HG03025 (cell line): ENCODE results near the gene PLCD3.
"Not testable (repeated sequence)": the region's sequence is repeated elsewhere in the genome, so short reads cannot be mapped to it uniquely, and the experiment has no call there.

Experiments used
- ATAC-seq: cut with Tn5 transposase; IDR thresholded peaks from one replicate; pipeline ENCODE4 v1.9.1; 2021; ENCODE audit warnings: mild to moderate bottlenecking, moderate library complexity; ENCODE audit not compliant: unreplicated experiment, low FRiP score

PLCD3 gene

DNA sequence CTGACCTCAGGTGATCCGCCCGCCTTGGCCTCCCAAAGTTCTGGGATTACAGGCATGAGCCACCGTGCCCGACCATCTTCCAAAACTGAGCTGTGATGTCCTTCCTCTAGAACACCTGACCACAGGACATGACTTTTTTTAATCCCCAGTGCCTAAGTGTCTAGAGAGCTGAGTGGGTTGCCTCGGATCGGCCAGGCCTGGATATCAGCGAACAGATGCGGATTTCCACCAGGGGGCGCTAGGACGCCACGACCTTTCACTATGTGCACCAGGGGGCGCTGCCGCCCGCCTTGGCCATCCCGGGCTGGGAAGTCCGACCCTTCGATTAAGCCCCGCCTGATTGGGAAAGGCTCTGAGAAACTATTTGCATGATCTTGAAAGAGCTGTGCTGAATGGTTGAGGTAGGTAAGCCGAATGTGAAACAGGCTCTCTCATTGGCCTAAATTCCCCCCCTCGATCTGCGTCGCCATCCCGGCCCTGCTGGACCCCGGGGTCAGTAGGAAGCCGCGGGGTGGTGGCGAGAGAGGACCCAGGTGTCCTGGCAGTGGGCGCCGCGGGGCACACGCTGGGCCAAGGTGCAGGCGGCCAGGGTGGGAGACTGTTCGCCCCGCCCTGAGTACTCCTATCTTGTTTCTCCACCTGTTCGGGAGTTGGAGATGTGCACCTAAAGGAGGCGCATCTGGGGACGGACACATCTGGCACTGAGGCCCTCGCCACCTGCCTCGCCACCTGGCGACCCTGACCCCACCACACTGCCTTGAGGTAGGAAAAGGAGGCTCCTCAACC, 3.1 kb upstream of the PLCD3 start, which contains the start of gene ACBD4:
Gene ACBD4, plus strand, starts transcription at position 496 of the 786 bp plus-strand sequence. CDS start 458 bp downstream, outside the sequence.
- peak; percentile 66 for ATAC-seq

DNA sequence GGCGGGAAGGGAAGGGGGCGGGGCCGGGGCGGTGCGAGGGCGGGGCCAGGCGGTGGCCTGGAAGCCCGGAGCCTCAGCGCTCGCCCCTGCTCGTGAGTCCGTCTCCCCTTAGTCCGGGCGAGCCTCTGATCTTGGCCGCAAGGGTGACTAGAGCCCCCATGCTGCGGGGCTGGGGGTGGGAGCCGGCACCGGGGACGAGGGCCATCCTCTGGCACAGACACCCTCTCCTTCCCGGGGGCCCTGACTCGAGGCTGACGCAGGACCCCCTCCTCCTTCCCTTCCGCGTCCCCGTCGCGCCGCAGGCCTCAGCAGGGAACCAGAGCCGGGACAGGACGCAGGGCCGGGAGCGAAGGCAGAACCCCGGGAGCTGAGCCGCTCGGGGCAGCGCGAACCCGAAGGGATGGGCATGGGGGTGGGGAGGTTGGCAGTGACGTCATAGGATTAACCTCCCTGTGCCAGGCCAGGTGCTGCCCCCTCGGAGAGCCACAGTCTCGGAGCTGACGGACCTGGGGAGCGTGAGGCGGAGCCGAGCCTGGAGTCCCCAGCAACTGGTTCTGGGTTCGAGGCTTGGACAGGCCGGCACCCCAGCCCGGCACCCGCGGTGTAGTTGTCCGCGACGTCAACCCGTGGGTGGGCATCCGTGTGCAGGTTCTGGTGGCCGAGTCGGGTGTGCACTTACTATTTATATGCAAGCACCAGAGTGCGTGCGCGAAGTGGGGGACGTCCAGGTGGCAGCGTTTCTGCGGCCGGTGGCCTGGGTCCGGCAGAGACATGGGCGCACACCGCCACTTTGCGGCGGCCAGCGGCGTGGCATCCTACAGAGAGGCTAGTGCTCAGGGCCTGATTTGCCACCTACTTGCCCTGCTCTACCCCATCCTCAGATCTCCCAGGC, 503 bp upstream of the PLCD3 start:
- no peak for ATAC-seq

DNA sequence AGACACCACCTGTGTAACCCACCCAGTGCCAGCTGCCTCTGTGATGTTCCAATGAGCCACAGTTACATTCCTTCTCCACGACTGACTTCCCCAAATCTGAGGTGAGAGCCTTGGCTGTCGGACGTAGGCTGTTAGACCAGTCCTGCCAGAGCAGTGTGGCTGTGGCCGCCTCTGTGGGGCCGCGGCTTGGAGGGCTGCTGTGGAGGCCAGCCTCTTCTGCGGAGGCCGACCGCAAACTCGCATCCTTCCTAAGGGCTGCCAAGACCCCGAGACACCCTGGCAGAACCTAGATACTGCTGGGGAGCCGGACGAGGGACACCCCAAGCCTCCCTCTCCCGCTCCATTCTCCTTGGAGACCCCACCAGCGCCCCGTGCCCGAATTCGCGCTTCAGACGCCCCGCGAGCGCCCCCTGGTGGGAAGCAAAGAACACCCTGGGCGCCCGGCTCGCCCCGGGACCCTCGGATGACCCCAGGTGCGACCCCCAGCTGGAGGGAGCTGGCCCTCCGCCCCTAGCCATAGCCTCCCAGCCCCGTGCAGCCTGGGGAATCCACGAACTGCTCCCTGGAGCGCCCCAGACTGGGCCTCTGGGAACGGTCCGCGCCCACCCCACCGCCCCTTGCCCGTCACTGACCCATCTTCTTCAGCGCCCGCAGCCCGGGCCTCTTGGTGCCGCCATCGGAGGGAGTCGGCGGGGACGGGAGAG, 547 bp downstream of the PLCD3 start:
- ATAC-seq: no peak

DNA sequence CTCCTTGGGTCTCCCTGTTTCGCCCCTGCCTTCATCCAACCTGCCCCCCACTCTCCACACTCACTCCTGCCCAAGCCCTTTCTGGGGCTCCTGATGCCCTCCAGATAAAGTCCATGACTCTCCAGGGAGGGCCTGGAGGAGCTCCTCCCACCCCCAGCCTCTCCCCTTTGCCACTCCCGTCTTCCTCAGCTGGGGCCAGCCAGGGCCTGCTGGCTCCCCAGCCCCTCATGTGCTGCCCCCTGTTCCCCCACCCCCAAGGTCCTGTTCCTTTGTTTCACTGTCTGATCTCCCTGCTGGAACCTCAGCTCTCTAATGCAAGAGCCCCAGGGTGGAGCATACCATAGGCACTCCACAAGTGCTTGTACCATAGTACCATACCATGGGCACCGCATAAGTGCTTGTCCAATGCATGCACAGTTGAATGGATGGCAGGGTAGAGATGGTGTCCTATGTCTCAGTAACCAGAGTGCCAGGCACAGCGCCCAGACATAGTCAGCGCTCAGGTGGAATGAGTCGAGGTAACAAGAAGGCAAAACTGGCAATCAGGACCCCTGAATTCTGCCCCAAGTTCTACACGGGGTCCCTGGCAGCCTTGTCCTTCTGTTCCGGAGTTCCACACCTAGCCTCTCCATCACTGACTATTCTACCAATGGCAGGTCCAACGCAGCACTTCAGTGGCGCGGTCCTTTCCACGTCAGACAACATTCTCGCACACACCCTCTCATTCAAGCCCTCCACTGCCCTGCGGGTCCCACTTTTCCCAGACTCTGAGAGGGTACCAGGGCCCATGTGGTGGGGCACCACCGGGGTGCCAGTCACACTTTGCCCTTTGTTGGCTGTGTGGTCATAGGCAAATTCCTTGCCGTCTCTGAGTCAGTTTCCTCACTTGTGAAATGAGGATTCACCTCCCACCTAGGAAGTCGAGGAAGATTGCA, 1.4 kb downstream of the PLCD3 start:
- ATAC-seq: no peak

DNA sequence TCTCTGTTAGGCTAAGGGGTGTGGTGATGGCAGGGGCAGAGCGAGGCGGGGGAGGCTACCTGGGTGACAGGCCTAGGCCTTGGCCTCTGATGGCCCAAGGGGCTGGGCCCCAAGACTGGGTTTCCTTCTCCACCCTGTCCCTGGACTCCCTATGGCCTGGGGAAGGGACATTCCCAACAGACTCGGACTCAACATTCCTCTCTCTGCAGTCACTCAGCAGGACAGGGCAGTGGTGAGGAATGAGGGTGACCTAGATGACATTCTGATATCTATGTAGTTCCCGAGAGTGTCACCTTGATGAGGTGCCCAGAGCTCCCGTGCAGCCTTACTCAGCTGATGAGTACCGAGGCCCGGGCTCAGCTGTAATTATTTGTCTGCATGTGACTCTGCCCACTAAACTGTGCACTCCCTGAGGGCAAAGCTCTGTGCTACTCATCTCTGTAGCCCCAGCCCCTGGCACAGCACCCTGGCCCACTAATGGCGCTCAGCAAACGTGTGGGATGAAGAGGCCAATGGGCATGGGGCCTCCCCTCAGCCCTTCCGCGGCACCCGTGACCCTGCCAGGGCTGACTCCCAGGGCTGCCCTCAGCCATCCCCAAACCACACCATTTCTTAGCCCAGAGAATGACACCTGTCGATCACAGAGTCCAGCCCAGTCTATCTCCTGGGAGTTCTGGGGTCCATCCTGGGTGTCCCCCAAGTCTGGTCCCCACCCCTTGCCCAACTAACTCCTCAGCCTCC, 2.2 kb downstream of the PLCD3 start:
- ATAC-seq: no peak

DNA sequence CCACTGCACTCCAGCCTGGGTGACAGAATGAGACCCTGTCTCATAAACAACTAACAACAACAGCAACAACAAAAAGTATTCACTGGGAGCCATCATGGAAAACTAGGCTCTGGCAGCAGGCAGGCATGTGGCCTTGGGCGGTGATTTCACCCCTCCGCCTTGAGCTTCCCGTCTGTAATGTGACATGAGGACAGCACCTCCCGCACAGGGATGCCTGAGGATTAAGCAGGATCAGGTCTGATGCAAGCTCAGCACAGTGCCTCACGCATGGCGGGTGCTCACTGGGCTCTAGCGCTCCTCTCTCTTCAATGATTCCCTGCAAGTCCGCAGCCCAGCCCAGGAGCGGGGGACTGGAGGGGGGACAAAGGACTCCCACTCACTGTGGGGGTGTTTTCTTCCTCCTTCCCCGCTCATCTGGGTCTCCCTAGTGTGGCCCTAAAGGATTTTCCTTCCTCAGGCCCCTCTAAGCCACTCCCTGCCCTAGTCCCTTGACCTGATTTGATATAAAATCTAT, 2.8 kb downstream of the PLCD3 start:
- ATAC-seq: no peak

DNA sequence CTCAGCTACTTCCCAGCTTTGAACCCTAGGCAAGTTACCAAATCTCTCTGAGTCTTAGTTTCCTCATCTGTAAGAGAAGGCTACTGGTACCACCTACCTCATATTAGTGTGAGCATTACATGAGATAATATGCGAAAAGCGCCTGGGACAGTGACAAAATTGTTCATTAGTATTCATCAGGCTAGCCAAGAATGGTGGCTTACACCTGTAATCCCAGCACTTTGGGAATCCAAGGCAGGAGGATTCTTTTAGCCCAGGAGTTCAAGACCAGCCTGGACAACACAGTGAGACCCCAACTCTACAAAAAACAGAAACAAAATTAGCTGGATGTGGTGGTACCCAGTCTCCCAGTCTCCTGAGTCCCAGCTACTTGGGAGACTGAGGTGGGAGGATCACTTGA, 3.3 kb downstream of the PLCD3 start:
- ATAC-seq: no peak

DNA sequence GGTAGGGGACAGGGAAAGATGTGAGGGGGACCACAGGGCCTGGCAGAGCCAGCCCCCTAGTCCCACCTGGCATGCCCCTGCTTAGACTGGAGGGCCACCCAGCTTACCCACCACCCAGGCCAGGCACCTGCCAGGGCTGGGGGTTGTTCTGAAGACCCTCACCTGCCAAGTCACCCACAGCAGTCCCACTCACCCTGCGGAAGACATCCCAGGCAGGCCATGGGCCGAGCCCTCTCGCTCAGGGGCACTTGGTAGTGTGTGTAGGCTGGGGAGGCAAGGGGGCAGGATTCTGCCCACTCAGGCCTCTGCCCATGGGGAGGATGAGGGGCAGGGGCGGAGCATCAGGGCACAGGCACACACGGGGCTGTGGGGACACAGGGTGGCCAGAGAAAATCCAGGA, 4.0 kb downstream of the PLCD3 start:
- no peak for ATAC-seq

DNA sequence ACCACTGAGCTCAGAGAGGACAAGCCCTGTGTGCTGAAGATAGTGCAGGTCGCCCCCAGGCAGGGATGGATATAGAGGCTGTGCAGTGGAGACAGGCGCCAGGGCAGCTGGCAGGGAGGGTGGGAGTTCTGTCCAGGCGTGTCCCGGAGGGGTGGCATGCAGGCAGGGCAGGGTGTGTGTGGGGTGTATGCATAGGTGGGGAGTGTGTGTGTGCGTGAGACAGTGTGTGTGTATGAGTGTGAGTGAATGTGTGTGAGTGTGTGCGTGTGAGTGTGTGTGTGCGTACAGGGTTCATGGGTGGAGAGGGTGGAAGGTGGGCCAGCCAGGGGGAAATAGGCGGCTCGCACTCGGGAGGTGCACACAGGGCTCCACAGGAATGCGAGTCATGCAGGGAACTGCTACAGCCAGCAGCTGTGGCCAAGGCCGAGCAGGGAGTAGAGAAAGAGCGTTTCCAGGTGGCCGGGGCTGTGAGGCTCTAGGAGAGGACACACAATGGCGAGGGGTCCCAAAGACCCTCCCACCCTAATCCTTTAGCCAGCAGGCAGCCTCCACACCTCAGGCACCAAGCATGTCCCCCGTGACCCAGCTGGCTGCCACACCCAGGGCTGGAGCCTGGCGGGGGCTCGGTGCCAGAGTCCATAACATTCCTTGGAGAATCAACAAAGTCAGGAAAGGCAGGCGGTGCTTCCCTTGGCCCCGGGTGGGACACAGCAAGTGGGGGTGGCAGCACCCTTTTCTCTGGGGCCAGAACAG, 4.6 kb downstream of the PLCD3 start:
- ATAC-seq: no peak

DNA sequence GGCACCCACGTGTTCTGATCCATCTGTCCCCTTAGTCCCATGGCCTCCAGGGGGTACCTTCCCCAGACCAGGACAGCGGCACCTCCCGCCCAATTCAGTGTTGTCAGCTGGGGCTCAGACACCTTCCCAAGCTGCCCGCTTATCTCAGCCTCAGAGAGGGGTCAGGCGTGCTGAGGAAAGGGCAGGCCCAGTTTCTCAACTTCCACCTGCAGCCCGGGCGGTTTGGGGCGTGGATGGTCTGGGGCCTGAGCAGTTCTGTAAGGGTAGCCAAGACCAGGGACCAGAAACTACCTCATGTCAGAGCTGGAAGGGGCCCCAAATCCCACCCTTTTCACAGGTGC, 5.1 kb downstream of the PLCD3 start:
- ATAC-seq: no peak

DNA sequence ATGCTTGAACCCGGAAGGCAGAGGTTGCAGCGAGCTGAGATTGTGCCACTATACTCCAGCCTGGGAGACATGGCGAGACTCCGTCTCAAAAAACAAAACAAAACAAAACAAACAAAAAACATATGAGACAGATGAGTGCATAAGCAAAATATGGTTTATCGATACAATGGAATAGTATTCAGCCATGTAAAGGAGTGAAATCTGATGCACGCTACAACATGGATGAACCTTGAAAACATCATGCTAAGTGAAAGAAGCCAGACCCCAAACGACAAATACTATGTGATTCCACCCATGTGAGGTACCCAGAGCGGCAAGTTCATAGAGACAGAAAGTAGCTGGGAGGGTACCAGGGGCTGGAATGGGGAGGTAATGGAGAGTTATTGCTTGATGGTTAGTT, 6.8 kb downstream of the PLCD3 start:
- ATAC-seq: no peak

DNA sequence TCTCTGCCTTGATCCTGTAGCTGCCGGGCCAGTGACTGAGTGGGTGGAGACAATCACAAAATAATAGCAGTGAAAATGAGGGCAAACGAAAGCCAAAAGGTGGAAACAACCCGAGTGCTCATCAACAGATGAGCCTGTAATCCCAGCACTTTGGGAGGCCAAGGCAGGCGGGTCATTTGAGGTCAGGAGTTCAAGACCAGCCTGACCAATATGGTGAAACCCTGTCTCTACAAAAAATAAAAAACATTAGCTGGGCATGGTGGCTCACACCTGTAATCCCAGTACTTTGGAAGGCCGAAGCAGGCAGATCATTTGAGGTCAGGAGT, 7.6 kb downstream of the PLCD3 start:
- not testable (repeated sequence) for ATAC-seq

DNA sequence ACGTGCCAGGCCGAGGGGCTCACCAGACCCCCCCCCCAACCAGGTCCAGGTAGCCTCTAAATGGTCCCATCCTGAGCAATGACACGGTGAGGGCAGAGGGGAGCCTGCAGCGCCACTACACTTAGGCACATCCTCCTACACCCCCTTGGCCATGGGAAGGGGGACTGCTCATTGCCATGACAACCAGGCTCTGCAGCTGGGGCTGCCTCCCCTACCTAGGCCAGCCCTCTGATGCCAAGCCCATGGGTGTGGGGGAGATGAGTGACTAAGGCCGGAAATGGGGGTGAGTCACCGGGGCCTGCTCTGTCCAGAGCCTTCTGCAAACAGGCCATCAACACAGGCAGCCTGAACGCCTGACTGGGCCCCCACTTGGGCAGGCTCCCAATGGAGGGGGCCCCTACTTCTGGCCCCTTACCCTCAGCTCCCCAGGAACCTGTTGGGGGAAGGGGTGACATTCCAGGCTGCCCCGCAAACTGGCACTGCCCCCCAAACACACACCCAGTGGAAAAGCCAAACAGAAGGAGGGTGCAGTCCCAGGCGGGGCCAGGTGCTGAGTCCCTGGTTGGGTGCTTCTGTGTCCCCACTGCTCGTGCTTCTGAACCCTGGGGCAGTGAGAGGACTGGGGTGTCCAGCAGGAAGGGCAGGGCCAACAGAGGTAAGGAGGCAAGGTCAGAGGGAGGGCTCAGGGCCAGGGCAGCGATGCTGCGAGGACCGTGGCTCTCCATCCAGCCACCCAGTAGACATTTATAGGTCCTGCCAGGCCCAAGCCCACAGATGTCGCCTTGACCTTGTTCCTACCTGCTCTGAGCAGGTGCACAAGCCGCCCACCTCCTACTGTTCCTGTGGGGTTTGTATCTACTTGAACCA, 8.2 kb downstream of the PLCD3 start:
- ATAC-seq: no peak

DNA sequence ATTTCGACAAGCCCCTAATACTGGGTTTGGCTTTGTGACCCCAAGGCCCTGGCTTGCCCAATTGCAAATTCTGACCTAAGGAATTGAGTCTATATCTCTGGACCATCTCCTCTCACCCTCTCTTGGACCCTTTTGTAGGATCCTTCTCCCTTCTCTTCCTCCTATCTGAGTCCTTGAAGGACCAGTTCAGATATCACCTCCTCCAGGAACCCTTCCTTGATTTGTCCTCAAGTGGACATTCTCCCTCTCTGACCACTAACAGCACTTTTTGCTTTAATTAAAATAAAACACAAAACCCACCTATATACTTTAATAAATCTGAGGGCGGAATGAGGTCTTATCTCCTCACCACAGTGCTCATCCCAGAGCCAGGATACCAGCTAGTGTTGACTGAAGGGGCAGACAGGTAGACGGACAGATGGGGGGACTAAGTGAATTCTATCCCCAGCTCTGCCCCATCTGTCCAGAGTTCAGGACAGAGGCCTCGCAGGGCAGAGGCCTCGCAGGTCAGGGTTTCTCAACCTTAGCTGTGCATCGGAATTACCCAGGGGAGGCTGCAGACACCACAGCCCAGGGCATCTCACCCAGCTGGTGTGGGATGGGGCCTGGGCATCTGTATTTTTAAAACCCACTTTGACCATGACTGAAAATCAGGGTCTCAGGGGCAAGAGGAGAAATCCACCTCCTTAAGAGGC, 9.1 kb downstream of the PLCD3 start:
- ATAC-seq: no peak

DNA sequence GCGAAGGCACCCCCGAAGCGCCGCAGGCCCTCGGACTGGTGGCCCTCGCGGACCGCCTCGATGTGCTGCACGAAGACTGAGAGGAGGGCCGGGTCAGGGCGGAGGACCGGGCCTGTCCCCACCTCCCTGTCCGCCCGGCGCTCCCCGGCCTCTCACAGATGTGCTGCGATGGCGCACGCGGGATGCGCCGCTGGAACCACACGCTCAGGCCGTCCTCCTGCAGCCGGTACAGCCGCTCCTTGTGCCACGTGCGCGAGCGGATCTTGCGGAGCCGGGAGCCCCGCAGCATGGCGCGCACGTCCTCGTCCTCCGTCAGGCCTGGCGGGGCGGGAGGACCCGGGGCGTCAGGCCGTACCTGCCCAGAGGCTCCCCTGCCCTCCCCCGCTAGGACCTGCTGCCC, 11.3 kb downstream of the PLCD3 start:
- no peak for ATAC-seq

DNA sequence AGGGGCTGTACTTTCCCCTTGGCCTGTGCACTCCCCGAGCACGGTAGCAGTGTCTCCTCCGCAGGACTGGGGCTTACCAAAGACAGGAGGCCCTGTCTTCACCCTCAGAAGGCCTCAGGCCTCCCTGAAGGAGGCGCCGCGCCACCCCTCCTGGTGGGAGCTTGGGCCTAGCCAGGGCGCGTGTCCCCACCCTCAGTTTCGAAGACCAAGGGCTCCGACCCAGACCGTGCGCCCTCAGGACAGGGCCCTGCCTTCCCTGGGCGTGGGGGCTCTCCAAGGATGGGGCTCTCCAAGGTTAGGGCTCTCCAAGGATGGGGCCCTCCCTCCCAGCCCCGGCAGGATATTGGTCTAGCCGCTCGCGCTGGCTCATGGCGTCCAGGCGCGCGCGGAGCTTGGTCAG, 11.8 kb downstream of the PLCD3 start:
- no peak for ATAC-seq

DNA sequence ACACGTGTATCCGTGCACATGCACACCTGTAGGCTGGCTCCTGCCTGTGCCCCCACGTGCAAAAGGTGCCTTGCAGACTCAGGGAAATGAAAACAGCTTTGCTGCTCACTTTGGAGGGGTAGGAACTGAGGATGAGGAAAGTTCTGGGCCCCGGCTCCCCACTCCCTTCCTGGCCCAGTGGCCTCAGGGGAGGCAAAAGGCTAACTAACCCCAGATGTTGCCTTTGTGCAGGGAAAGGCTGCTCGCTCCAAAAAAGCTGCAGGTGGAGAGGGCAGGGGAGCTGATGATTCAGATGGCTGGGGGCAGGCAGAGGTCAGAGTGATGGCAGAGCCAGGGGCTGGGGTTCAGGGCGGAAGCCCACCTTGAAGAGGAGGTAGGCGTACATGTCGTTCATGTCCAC, 12.4 kb downstream of the PLCD3 start:
- no peak for ATAC-seq
